Measurements from ENCODE around the gene TREML2. TPM values are rescaled to one million over a fixed set of nuclear protein-coding genes. Genes with fewer than 3 reads are reported as not detected.

TREML2 gene
- total RNA-seq, 1 experiment from 2014 or later: not detected

DNA sequence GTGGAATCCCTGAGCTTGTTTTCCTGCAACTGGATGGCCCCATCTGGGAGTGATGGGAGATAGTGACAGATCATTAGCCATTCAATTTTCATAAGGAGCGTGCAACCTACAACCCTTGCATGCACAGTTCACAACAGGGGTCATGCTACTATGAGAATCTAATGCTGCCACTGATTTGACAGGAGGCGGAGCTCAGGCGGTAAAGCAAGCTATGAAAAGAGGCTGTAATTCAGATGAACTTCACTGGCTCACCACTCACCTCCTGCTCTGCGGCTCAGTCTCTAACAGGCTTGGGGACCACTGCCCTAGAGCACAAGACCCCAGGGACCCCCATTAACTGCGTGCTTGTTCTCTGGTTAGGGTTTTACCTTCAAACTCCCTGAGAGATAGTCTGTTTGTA lies 14.8 kb upstream of the TREML2 start (continued):
- TF ChIP-seq, protein P1, sequence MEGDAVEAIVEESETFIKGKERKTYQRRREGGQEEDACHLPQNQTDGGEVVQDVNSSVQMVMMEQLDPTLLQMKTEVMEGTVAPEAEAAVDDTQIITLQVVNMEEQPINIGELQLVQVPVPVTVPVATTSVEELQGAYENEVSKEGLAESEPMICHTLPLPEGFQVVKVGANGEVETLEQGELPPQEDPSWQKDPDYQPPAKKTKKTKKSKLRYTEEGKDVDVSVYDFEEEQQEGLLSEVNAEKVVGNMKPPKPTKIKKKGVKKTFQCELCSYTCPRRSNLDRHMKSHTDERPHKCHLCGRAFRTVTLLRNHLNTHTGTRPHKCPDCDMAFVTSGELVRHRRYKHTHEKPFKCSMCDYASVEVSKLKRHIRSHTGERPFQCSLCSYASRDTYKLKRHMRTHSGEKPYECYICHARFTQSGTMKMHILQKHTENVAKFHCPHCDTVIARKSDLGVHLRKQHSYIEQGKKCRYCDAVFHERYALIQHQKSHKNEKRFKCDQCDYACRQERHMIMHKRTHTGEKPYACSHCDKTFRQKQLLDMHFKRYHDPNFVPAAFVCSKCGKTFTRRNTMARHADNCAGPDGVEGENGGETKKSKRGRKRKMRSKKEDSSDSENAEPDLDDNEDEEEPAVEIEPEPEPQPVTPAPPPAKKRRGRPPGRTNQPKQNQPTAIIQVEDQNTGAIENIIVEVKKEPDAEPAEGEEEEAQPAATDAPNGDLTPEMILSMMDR (IDR thresholded peaks at IDR 0.05 in 2 of 3, conservative IDR thresholded peaks at IDR 0.05 in 1 of 3; ENCODE audit: borderline replicate concordance in 1 of 3, insufficient read depth in 1 of 3, low read depth in 2 of 3, low read length in 2 of 3): no peak
- no peak for TF ChIP-seq ZNF274 (IDR thresholded peaks at IDR 0.05; ENCODE audit: low read depth, low read length)
- TF ChIP-seq YY1 (IDR thresholded peaks at IDR 0.05; ENCODE audit: extremely low read depth, insufficient replicate concordance, low read depth, low read length): no peak
- no peak for TF ChIP-seq ZFX (IDR thresholded peaks at IDR 0.05)
- TF ChIP-seq ELF1 (IDR thresholded peaks at IDR 0.05; ENCODE audit: borderline replicate concordance, low read depth): no peak

DNA sequence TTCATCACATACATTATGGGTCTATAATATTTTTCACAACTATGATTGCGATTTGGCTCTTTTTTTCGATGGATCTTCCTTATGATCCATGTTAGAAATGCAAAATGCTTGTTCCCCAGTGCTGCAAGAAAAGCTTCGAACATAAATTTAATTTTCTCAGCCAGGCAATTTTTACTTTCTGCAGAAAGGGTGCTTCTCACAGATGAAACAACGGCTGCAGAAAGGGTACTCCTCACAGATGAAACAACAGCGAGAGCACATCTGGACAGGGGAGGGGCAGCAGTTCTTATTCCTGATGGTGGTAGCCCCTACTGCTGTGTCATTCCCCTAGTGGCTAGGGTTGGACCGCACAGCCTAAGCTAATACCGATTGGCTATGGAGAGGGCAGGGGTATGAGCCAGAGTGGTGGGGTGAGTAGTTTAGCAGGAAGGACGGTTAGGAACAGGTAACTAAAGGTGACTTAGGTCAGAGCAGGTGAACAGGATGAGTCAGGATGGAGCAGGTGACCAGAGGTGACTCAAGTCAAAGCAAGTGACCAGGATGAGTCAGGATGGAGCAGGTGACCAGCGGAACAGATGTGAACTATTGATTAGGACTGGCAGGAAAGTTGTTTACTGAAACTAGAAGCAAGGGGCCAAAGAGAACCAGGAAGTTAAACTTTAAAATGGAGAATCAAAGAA lies 13.8 kb upstream of the TREML2 start:
- H3K9me2 ChIP-seq (ENCODE audit: insufficient read depth): no peaks in the 10 kb centered on the region
- intact Hi-C loops (cut with micrococcal nuclease): no loop called here
- no peak overlapping the region for H3K9ac ChIP-seq (ENCODE audit: low read length)
- no peaks in the 10 kb centered on the region for H3K36me3 ChIP-seq (ENCODE audit: control insufficient read depth in 1 of 2, insufficient read depth in 2 of 2, low read length in 2 of 2)
- H3K79me2 ChIP-seq (ENCODE audit: insufficient read depth, low read length): no peaks in the 10 kb centered on the region
- no TSS peak for BruUV-seq (replicated peaks)
- no peak overlapping the region for H3K27ac ChIP-seq (ENCODE audit: low read depth, low read length)
- H3K4me3 ChIP-seq (replicated peaks in 1 of 2; ENCODE audit: low read depth in 1 of 2, low read length in 2 of 2): no peak overlapping the region
- TF ChIP-seq, protein P2, sequence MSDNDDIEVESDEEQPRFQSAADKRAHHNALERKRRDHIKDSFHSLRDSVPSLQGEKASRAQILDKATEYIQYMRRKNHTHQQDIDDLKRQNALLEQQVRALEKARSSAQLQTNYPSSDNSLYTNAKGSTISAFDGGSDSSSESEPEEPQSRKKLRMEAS (IDR thresholded peaks at IDR 0.05): no peak
- TF ChIP-seq EZH2 (IDR thresholded peaks at IDR 0.05): no peak
- no peak for TF ChIP-seq EGR1 (IDR thresholded peaks at IDR 0.05; ENCODE audit: low read depth)
- TF ChIP-seq FOSL1 (IDR thresholded peaks at IDR 0.05; ENCODE audit: low read depth): peak; percentile 60
- peak; percentile 48; the same call in 1 of the 2 replicates for TF ChIP-seq JUND (IDR thresholded peaks at IDR 0.05)
- TF ChIP-seq, protein P1 (IDR thresholded peaks at IDR 0.05 in 2 of 3, conservative IDR thresholded peaks at IDR 0.05 in 1 of 3; ENCODE audit: borderline replicate concordance in 1 of 3, insufficient read depth in 1 of 3, low read depth in 2 of 3, low read length in 2 of 3): no peak
- ATAC-seq (no peak), DNase-seq (ENCODE audit: low read depth, low spot score) (no peak)
- no peak overlapping the region for H3K4me2 ChIP-seq (ENCODE audit: low read length)
- no peaks in the 10 kb centered on the region for H3K4me1 ChIP-seq (ENCODE audit: control insufficient read depth in 1 of 2, insufficient read depth in 2 of 2, low read length in 2 of 2)
- ChIA-PET RAD21 (ENCODE audit: low non-redundant PET in 1 of 2, low total read pairs in 2 of 2, uncharacterized antibody in 2 of 2, unreplicated experiment in 2 of 2) (no interaction called here), POLR2A (no interaction called here), CTCF (no interaction called here)
- no peaks in the 10 kb centered on the region for H3K27me3 ChIP-seq (ENCODE audit: insufficient read depth, low read length)
- no peaks in the 10 kb centered on the region for H4K20me1 ChIP-seq (ENCODE audit: insufficient read depth)
- peaks cover 6 to 7% of the 10 kb centered on the region in 2 experiments; a peak in 2 of 4 replicates for H3K9me3 ChIP-seq (ENCODE audit: control insufficient read depth in 1 of 2, insufficient read depth in 1 of 2, low read depth in 1 of 2, low read length in 2 of 2)
- no peak overlapping the region for H2AFZ ChIP-seq (ENCODE audit: low read depth, low read length, poor library complexity, severe bottlenecking)
